ENCODE measurements around the gene CDK2AP2.

The CDK2AP2 gene

GRCh38 chr11:67464411-67465188 is 43.4 kb downstream of the CDK2AP2 start:
- DNase-seq = peak; percentile 84

GRCh38 chr11:67463680-67464410 is 44.1 kb downstream of the CDK2AP2 start:
- DNase-seq = peak; percentile 72

- DNase-seq = no peak
These were observed 44.8 kb downstream of the CDK2AP2 start for GRCh38 chr11:67463186-67463585.

- DNase-seq = no peak
These were observed 49.7 kb downstream of the CDK2AP2 start for GRCh38 chr11:67458266-67458665.

GRCh38 chr11:67457453-67457852 is 50.5 kb downstream of the CDK2AP2 start:
- DNase-seq = no peak
